PFSK-1 (cell line): ENCODE results near the gene CMTM6.

ENCODE experiments used
- POLR2AphosphoS5 ChIP-seq: IDR thresholded peaks from 2 replicates; pipeline ENCODE4 v1.6.1; 2012; ENCODE audit warnings: low read depth, mild to moderate bottlenecking, control low read depth, low read length, moderate library complexity
- TAF1 ChIP-seq: IDR thresholded peaks from 2 replicates; pipeline ENCODE4 v1.6.1; 2012; ENCODE audit warnings: low read length, control low read depth, borderline replicate concordance; ENCODE audit not compliant: insufficient read depth

GRCh38 chr3:32498252-32498651, 4.4 kb downstream of the CMTM6 start:
- TF ChIP-seq TAF1, result no peak
- no peak for TF ChIP-seq POLR2AphosphoS5
